ENCODE results near the gene TBCC.

Gene TBCC

GRCh38 chr6:42758756-42759430, 13.0 kb upstream of the TBCC start:
- TF ChIP-seq GATA3 (IDR thresholded peaks at IDR 0.05; ENCODE audit: low read depth, low read length) = no peak
- TF ChIP-seq GATA2 (IDR thresholded peaks at IDR 0.05; ENCODE audit: low read depth, low read length) = no peak

GRCh38 chr6:42756722-42757121, 10.8 kb upstream of the TBCC start:
- TF ChIP-seq GATA2 (IDR thresholded peaks at IDR 0.05; ENCODE audit: low read depth, low read length) = no peak
- no peak for TF ChIP-seq GATA3 (IDR thresholded peaks at IDR 0.05; ENCODE audit: low read depth, low read length)

- TF ChIP-seq GATA2 (IDR thresholded peaks at IDR 0.05; ENCODE audit: low read depth, low read length) = no peak
- TF ChIP-seq GATA3 (IDR thresholded peaks at IDR 0.05; ENCODE audit: low read depth, low read length) = no peak
These were observed 8.9 kb upstream of the TBCC start for GRCh38 chr6:42754759-42755158.

- TF ChIP-seq GATA3 (IDR thresholded peaks at IDR 0.05; ENCODE audit: low read depth, low read length) (no peak), GATA2 (IDR thresholded peaks at IDR 0.05; ENCODE audit: low read depth, low read length) (no peak)
These were observed 5.2 kb upstream of the TBCC start for GRCh38 chr6:42751055-42751454.

- TF ChIP-seq GATA2 (IDR thresholded peaks at IDR 0.05; ENCODE audit: low read depth, low read length) (no peak), GATA3 (IDR thresholded peaks at IDR 0.05; ENCODE audit: low read depth, low read length) (no peak)
These were observed 2.4 kb upstream of the TBCC start for GRCh38 chr6:42748203-42748898.

- TF ChIP-seq GATA2 (IDR thresholded peaks at IDR 0.05; ENCODE audit: low read depth, low read length) = no peak
- TF ChIP-seq GATA3 (IDR thresholded peaks at IDR 0.05; ENCODE audit: low read depth, low read length) = no peak
These were observed 824 bp upstream of the TBCC start for GRCh38 chr6:42746463-42747391.

- TF ChIP-seq GATA3 (IDR thresholded peaks at IDR 0.05; ENCODE audit: low read depth, low read length) = no peak
- TF ChIP-seq GATA2 (IDR thresholded peaks at IDR 0.05; ENCODE audit: low read depth, low read length) = no peak
These were observed 742 bp downstream of the TBCC start for GRCh38 chr6:42745083-42745639.

GRCh38 chr6:42744351-42744893, 1.5 kb downstream of the TBCC start:
- TF ChIP-seq GATA3 (IDR thresholded peaks at IDR 0.05; ENCODE audit: low read depth, low read length) (no peak), GATA2 (IDR thresholded peaks at IDR 0.05; ENCODE audit: low read depth, low read length) (no peak)

- TF ChIP-seq GATA3 (IDR thresholded peaks at IDR 0.05; ENCODE audit: low read depth, low read length) (no peak), GATA2 (IDR thresholded peaks at IDR 0.05; ENCODE audit: low read depth, low read length) (no peak)
These were observed 3.6 kb downstream of the TBCC start for GRCh38 chr6:42742116-42742894.

- no peak for TF ChIP-seq GATA3 (IDR thresholded peaks at IDR 0.05; ENCODE audit: low read depth, low read length)
- TF ChIP-seq GATA2 (IDR thresholded peaks at IDR 0.05; ENCODE audit: low read depth, low read length) = no peak
These were observed 5.2 kb downstream of the TBCC start for GRCh38 chr6:42740725-42741124.

GRCh38 chr6:42735976-42736375, 9.9 kb downstream of the TBCC start:
- no peak for TF ChIP-seq GATA3 (IDR thresholded peaks at IDR 0.05; ENCODE audit: low read depth, low read length)
- TF ChIP-seq GATA2 (IDR thresholded peaks at IDR 0.05; ENCODE audit: low read depth, low read length) = no peak

GRCh38 chr6:42729731-42730130, 16.2 kb downstream of the TBCC start:
- no peak for TF ChIP-seq GATA3 (IDR thresholded peaks at IDR 0.05; ENCODE audit: low read depth, low read length)
- TF ChIP-seq GATA2 (IDR thresholded peaks at IDR 0.05; ENCODE audit: low read depth, low read length) = no peak

- TF ChIP-seq GATA3 (IDR thresholded peaks at IDR 0.05; ENCODE audit: low read depth, low read length) = no peak
- TF ChIP-seq GATA2 (IDR thresholded peaks at IDR 0.05; ENCODE audit: low read depth, low read length) = no peak
These were observed 18.3 kb downstream of the TBCC start for GRCh38 chr6:42727627-42728026.

All from SH-SY5Y (cell line).